ENCODE measurements around the gene NHS. TPM values are rescaled to one million over a fixed set of nuclear protein-coding genes. Genes with fewer than 3 reads are reported as not detected.

Gene NHS
- polyA plus RNA-seq, 2 of the 4 experiments (the other 2 are of a cell fraction), result 3.6 to 5.0 TPM

DNA sequence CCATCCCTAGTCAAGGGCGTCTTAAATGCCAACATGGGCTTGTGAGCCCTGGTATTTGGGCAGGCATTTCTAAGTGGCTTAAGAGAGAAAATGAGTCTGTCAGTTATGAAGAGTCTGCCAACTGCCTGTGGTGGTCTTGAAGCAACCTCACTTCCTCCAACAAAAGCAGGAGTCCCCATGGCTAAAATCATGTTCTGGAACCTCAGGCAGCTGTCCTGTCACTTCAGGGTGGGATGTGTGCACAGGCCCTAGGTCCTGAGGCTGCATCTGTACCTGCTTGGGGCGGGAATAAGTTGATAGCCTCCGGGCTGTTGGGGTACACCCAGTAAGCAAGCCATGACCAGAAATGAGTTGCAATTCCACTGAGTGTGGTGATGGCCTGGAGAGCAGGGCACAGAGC, 247.3 kb downstream of the NHS start:
- no peak overlapping the region for H3K4me2 ChIP-seq

DNA sequence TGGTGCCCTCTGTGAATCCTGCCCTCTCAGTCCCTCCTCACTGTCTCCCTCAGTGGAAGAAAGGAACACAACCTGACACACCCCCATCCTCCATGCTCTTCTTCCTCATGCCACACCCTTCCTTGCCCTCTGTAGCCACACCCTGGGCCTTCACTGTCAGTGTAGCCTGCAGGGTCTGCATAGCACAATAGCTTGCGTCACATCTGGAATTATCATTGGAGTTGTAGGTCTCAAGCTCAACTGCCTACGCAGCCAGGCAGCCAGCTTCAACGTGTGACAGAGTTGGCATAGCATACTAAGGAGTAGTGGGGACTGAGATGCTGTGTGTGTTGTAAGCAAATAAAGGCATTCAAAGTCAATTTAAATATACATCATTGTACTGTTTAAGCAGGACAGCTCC, 248.8 kb downstream of the NHS start:
- Histone ChIP-seq H3K4me1 (no peaks in the 10 kb centered on the region), H3K4me2 (no peak overlapping the region), H3K27ac (no peak overlapping the region), H3K9me3 (no peaks in the 10 kb centered on the region), H3K4me3 (no peak overlapping the region)
- TF ChIP-seq HOXB5 (CRISPR knock-in tag; IDR thresholded peaks at IDR 0.05) (no peak), RARB (CRISPR knock-in tag; IDR thresholded peaks at IDR 0.05) (no peak), MYC (IDR thresholded peaks at IDR 0.05; ENCODE audit: borderline replicate concordance, low read length) (no peak), ZFP36 (IDR thresholded peaks at IDR 0.05; ENCODE audit: borderline replicate concordance, partially characterized antibody) (no peak), FOXS1 (CRISPR knock-in tag; IDR thresholded peaks at IDR 0.05) (no peak), TP53 (CRISPR knock-in tag; IDR thresholded peaks at IDR 0.05) (no peak), POLR2A (IDR thresholded peaks at IDR 0.05; ENCODE audit: low read length) (no peak), JUN (IDR thresholded peaks at IDR 0.05) (no peak), EP300 (IDR thresholded peaks at IDR 0.05) (no peak), FOSB (CRISPR knock-in tag; IDR thresholded peaks at IDR 0.05) (no peak)
- ChIA-PET CTCF (no interaction called here), POLR2A (no interaction called here)
- WGBS (ENCODE audit: missing lambda C conversion rate), result 78% methylated on average over 3 of the region's 3 CpGs
- ATAC-seq, result no peak
- no peak for DNase-seq (ENCODE audit: low read depth in 1 of 2, low spot score in 1 of 2)
- peak; percentile 84 for FAIRE-seq

More for the DNA sequence above, 247.3 kb downstream of the NHS start:
- no peaks in the 10 kb centered on the region for H3K4me1 ChIP-seq
- H3K9me3 ChIP-seq, result no peaks in the 10 kb centered on the region
- CTCF ChIA-PET, result no interaction called here
- TF ChIP-seq ZNF302 (CRISPR knock-in tag; IDR thresholded peaks at IDR 0.05), result no peak
- TF ChIP-seq, protein P1, sequence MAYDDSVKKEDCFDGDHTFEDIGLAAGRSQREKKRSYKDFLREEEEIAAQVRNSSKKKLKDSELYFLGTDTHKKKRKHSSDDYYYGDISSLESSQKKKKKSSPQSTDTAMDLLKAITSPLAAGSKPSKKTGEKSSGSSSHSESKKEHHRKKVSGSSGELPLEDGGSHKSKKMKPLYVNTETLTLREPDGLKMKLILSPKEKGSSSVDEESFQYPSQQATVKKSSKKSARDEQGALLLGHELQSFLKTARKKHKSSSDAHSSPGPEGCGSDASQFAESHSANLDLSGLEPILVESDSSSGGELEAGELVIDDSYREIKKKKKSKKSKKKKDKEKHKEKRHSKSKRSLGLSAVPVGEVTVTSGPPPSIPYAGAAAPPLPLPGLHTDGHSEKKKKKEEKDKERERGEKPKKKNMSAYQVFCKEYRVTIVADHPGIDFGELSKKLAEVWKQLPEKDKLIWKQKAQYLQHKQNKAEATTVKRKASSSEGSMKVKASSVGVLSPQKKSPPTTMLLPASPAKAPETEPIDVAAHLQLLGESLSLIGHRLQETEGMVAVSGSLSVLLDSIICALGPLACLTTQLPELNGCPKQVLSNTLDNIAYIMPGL (CRISPR knock-in tag; IDR thresholded peaks at IDR 0.05; ENCODE audit: borderline replicate concordance), result no peak
- TF ChIP-seq NFE2L2 (conservative IDR thresholded peaks at IDR 0.05; ENCODE audit: low read length), result no peak
- no peak for TF ChIP-seq HDAC2 (IDR thresholded peaks at IDR 0.05)
- no peak for TF ChIP-seq HOXB5 (CRISPR knock-in tag; IDR thresholded peaks at IDR 0.05)
- TF ChIP-seq MAZ (IDR thresholded peaks at IDR 0.05; ENCODE audit: borderline replicate concordance, low read depth, low read length), result no peak
- TF ChIP-seq FOSB (CRISPR knock-in tag; IDR thresholded peaks at IDR 0.05), result no peak
- TF ChIP-seq TP53 (CRISPR knock-in tag; IDR thresholded peaks at IDR 0.05), result no peak
- TF ChIP-seq NPAS2 (CRISPR knock-in tag; IDR thresholded peaks at IDR 0.05; ENCODE audit: borderline replicate concordance), result no peak
- TF ChIP-seq TFCP2L1 (CRISPR knock-in tag; IDR thresholded peaks at IDR 0.05), result no peak
- POLR2A ChIA-PET, result no interaction called here
- no peak for ATAC-seq
- DNase-seq (ENCODE audit: low read depth in 1 of 2, low spot score in 1 of 2), result no peak
- no peak for FAIRE-seq
- 78% methylated on average over 3 of the region's 3 CpGs for WGBS (ENCODE audit: missing lambda C conversion rate)
- no peak overlapping the region for H3K4me3 ChIP-seq
- H3K27ac ChIP-seq, result no peak overlapping the region

DNA sequence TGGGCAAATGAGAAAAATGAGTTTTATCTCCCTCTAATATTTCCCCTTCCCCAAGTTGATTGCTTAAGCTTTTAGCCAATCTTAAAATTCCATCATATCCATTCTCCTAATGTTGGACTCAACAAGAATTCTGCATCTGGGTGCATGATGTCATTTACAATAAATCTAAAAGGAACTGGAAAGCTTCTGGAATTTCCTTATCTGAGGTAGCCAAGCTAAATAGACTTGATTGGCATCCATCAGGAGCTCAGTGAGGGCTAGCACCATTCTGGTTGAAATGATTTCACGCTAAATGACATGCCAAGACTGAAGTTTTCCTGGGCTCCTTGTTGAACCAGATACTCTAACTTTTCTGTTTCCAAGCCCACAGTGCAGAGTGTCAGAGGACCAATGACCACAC, 252.0 kb downstream of the NHS start:
- CTCF ChIA-PET, result interaction anchor here (0.8 kb wide), 1 partner anchor 17 kb away, joined by 3 read pairs; no protein-coding TSS in a partner anchor
- TF ChIP-seq, protein P2, sequence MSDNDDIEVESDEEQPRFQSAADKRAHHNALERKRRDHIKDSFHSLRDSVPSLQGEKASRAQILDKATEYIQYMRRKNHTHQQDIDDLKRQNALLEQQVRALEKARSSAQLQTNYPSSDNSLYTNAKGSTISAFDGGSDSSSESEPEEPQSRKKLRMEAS (IDR thresholded peaks at IDR 0.05), result no peak
- no peak for TF ChIP-seq TFCP2L1 (CRISPR knock-in tag; IDR thresholded peaks at IDR 0.05)
- TF ChIP-seq JUN (IDR thresholded peaks at IDR 0.05), result no peak
- no peak for TF ChIP-seq FOXS1 (CRISPR knock-in tag; IDR thresholded peaks at IDR 0.05)
- FAIRE-seq (no peak), ATAC-seq (no peak), DNase-seq (ENCODE audit: low read depth in 1 of 2, low spot score in 1 of 2) (no peak)
- no peak overlapping the region for H3K4me3 ChIP-seq
- 93% methylated on average over 1 of the region's 1 CpG for WGBS (ENCODE audit: missing lambda C conversion rate)
- H3K27ac ChIP-seq, result no peak overlapping the region
- POLR2A ChIA-PET, result no interaction called here
- no peaks in the 10 kb centered on the region for H3K9me3 ChIP-seq
- no peak overlapping the region for H3K4me2 ChIP-seq
- H3K4me1 ChIP-seq, result no peaks in the 10 kb centered on the region

DNA sequence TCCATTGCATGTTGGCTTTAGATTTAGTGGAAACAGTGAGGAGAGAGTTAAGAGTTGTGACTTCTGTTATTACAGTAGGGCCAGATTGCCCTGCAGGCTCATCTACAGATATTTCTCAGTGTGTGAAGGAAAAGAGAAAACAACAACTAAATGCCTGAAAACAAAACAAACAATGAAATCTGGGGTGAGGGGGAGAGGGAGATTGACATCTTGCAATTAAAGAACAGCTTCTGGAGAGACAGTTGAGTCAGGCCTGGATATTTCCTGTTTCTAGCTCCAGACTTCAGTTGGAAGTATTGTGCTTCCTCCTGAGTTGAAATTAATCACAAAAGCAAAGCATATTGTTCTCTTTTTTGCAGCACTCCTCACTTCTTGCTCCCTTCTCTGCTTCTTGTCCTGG, 254.0 kb downstream of the NHS start:
- POLR2A ChIA-PET, result no interaction called here
- no peak overlapping the region for H3K4me3 ChIP-seq
- no peak for ATAC-seq
- no peaks in the 10 kb centered on the region for H3K9me3 ChIP-seq
- no peaks in the 10 kb centered on the region for H3K4me1 ChIP-seq
- no peak overlapping the region for H3K27ac ChIP-seq
- no peak for DNase-seq (ENCODE audit: low read depth in 1 of 2, low spot score in 1 of 2)
- H3K4me2 ChIP-seq, result no peak overlapping the region
- CTCF ChIA-PET, result no interaction called here
- no peak for FAIRE-seq
- TF ChIP-seq NPAS2 (CRISPR knock-in tag; IDR thresholded peaks at IDR 0.05; ENCODE audit: borderline replicate concordance), result no peak
- no peak for TF ChIP-seq SREBF2 (IDR thresholded peaks at IDR 0.05)
- no peak for TF ChIP-seq FOSB (CRISPR knock-in tag; IDR thresholded peaks at IDR 0.05)
- TF ChIP-seq, protein P3, sequence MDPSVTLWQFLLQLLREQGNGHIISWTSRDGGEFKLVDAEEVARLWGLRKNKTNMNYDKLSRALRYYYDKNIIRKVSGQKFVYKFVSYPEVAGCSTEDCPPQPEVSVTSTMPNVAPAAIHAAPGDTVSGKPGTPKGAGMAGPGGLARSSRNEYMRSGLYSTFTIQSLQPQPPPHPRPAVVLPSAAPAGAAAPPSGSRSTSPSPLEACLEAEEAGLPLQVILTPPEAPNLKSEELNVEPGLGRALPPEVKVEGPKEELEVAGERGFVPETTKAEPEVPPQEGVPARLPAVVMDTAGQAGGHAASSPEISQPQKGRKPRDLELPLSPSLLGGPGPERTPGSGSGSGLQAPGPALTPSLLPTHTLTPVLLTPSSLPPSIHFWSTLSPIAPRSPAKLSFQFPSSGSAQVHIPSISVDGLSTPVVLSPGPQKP (IDR thresholded peaks at IDR 0.05; ENCODE audit: low read depth, low read length), result no peak
- TF ChIP-seq RAD21 (conservative IDR thresholded peaks at IDR 0.05 in 1 of 2, IDR thresholded peaks at IDR 0.05 in 1 of 2), result no peak
- TF ChIP-seq RNF2 (IDR thresholded peaks at IDR 0.05; ENCODE audit: borderline replicate concordance, low read depth), result no peak
- TF ChIP-seq EP300 (IDR thresholded peaks at IDR 0.05), result no peak
- TF ChIP-seq HOXB13 (CRISPR knock-in tag; IDR thresholded peaks at IDR 0.05; ENCODE audit: low read depth), result no peak
- no peak for TF ChIP-seq JUN (IDR thresholded peaks at IDR 0.05)
- TF ChIP-seq BHLHE40 (IDR thresholded peaks at IDR 0.05; ENCODE audit: low read depth, low read length), result no peak
- no peak for TF ChIP-seq ESRRA (IDR thresholded peaks at IDR 0.05; ENCODE audit: borderline replicate concordance, low read length)
- TF ChIP-seq CBX2 (IDR thresholded peaks at IDR 0.05; ENCODE audit: borderline replicate concordance, low read depth), result no peak
- TF ChIP-seq, protein P4, sequence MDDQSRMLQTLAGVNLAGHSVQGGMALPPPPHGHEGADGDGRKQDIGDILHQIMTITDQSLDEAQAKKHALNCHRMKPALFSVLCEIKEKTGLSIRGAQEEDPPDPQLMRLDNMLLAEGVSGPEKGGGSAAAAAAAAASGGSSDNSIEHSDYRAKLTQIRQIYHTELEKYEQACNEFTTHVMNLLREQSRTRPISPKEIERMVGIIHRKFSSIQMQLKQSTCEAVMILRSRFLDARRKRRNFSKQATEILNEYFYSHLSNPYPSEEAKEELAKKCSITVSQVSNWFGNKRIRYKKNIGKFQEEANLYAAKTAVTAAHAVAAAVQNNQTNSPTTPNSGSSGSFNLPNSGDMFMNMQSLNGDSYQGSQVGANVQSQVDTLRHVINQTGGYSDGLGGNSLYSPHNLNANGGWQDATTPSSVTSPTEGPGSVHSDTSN (IDR thresholded peaks at IDR 0.05), result no peak
- no peak for TF ChIP-seq PHF8 (IDR thresholded peaks at IDR 0.05; ENCODE audit: borderline replicate concordance, low read depth)
- TF ChIP-seq ZSCAN20 (CRISPR knock-in tag; IDR thresholded peaks at IDR 0.05), result no peak
- TF ChIP-seq TP53 (CRISPR knock-in tag; IDR thresholded peaks at IDR 0.05), result no peak
- no peak for TF ChIP-seq TFCP2L1 (CRISPR knock-in tag; IDR thresholded peaks at IDR 0.05)

Measured in A549 (cell line).